Measurements from ENCODE around the gene ANXA4. TPM values are rescaled to one million over a fixed set of nuclear protein-coding genes. Genes with fewer than 3 reads are reported as not detected.

Gene ANXA4
- total RNA-seq, 2 donors from 2014 or later = 258 to 324 TPM

DNA sequence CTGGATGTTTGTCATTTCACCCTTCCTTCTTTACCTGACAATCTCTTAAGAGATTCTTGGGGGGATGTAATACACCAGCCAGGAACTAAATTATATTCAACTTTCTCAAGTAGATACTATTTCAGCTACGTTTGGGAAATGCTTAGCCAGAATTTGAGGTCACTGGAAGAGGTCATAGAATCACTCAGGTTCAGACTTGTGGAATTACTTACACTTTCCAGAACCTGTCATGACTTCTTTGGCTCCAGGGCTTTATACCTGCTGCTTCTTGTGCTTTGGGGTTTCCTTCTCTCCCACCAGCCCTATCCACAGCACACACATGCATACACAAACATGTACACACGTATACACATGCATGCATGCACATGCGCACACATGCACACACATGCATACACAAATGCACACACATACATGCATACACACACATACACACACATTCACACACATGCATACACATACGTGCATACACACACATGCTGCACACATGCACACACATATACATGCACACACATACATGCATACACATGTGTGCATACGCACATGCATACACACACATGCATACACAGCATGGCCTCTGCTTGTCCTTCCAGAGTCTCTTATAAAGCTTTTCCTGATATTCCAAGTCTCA is 23.5 kb upstream of the ANXA4 start:
- no peaks in the 10 kb centered on the region for H3K36me3 ChIP-seq
- H3K27ac ChIP-seq = no peak overlapping the region
- TF ChIP-seq, protein P1, sequence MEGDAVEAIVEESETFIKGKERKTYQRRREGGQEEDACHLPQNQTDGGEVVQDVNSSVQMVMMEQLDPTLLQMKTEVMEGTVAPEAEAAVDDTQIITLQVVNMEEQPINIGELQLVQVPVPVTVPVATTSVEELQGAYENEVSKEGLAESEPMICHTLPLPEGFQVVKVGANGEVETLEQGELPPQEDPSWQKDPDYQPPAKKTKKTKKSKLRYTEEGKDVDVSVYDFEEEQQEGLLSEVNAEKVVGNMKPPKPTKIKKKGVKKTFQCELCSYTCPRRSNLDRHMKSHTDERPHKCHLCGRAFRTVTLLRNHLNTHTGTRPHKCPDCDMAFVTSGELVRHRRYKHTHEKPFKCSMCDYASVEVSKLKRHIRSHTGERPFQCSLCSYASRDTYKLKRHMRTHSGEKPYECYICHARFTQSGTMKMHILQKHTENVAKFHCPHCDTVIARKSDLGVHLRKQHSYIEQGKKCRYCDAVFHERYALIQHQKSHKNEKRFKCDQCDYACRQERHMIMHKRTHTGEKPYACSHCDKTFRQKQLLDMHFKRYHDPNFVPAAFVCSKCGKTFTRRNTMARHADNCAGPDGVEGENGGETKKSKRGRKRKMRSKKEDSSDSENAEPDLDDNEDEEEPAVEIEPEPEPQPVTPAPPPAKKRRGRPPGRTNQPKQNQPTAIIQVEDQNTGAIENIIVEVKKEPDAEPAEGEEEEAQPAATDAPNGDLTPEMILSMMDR (IDR thresholded peaks at IDR 0.05) = no peak
- no peaks in the 10 kb centered on the region for H3K9me3 ChIP-seq
- DNase-seq = no peak
- H3K4me3 ChIP-seq = no peak overlapping the region
- H3K4me1 ChIP-seq = no peaks in the 10 kb centered on the region
- intact Hi-C loops (cut with DNase I) = no loop called here
- H3K9ac ChIP-seq (ENCODE audit: low read depth in 2 of 2, low read length in 2 of 2) = no peak overlapping the region
- no peaks in the 10 kb centered on the region for H3K27me3 ChIP-seq

DNA sequence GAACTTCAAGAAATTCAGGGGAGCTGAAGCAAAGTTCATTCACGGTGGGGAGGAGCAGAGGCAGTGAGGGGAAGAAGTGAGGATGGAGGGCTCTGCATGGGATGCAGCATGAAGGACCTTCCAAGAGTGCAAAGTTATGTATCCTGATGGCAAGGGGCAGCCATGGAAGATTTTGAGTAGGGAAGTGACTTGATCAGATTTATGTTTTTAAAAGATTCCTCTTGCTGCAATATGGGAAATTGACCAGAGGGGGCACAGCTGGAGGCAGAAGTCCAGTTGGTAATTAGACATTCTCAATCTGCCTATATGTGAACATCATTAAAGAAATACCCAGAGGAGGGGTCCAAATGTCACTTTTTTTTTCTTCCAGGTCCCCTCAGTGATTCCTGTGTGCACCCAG is 21.5 kb upstream of the ANXA4 start:
- DNase-seq = no peak
- Histone ChIP-seq H3K4me1 (no peaks in the 10 kb centered on the region), H3K9me3 (no peaks in the 10 kb centered on the region), H3K9ac (ENCODE audit: low read depth in 2 of 2, low read length in 2 of 2) (no peak overlapping the region), H3K27me3 (no peaks in the 10 kb centered on the region), H3K27ac (no peak overlapping the region), H3K36me3 (no peaks in the 10 kb centered on the region), H3K4me3 (no peak overlapping the region)
- intact Hi-C loops (cut with DNase I) = loop anchor here (10.0 kb wide), 1 partner anchor 174 kb away; the partner anchor contains the start of gene SNRNP27
- TF ChIP-seq, protein P1 (IDR thresholded peaks at IDR 0.05) = no peak

DNA sequence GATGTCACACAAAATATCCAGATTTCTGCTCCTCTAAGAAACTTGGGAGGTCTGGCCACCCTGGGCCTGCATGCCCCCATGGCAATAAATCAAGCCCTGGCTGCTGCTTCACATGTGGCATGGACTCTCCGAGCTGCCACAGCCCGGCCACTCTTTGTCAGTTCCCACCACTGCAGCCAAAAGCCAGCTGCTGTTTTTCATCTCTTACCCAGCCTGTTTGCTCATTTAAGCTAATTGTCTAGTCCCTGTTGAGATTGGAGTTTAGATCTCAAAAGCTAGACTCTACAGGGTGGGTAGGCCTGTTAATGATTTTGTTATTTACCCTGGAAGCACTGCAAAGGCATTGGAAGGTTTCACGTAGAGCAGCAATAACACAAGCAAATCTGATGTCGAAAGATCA is 20.9 kb upstream of the ANXA4 start:
- H3K4me1 ChIP-seq = no peaks in the 10 kb centered on the region
- TF ChIP-seq, protein P1 (IDR thresholded peaks at IDR 0.05) = no peak
- H3K4me3 ChIP-seq = no peak overlapping the region
- no peaks in the 10 kb centered on the region for H3K36me3 ChIP-seq
- intact Hi-C loops (cut with DNase I) = loop anchor here (10.0 kb wide), 1 partner anchor 174 kb away; the partner anchor contains the start of gene SNRNP27
- H3K9me3 ChIP-seq = no peaks in the 10 kb centered on the region
- no peak for DNase-seq
- no peaks in the 10 kb centered on the region for H3K27me3 ChIP-seq
- H3K27ac ChIP-seq = no peak overlapping the region
- H3K9ac ChIP-seq (ENCODE audit: low read depth in 2 of 2, low read length in 2 of 2) = no peak overlapping the region

DNA sequence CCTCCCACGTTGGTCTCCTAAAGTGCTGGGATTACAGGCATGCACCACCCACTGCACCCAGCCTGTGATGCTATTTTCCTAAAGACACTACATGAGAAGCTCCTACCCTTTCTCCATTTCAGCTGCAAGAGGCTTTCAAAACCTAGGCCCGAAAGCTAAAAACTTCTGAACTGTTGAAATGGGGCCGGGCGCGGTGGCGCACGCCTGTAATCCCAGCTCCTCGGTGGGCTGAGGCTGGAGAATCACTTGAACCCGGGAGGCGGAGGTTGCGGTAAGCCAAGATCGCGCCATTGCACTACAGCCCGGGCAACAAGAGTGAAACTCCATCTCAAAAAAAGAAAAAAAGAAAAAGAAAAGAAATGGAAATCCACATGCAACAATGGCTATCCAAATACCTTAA is 18.1 kb upstream of the ANXA4 start:
- Histone ChIP-seq H3K4me3 (no peak overlapping the region), H3K27ac (no peak overlapping the region), H3K4me1 (no peaks in the 10 kb centered on the region), H3K27me3 (no peaks in the 10 kb centered on the region), H3K36me3 (no peaks in the 10 kb centered on the region), H3K9ac (ENCODE audit: low read depth in 2 of 2, low read length in 2 of 2) (no peak overlapping the region), H3K9me3 (no peaks in the 10 kb centered on the region)
- intact Hi-C loops (cut with DNase I) = loop anchor here (2.0 to 10.0 kb wide), 2 partner anchors 93 to 171 kb away; partner anchors contain the start of gene SNRNP27
- no peak for DNase-seq
- TF ChIP-seq, protein P1 (IDR thresholded peaks at IDR 0.05) = no peak

DNA sequence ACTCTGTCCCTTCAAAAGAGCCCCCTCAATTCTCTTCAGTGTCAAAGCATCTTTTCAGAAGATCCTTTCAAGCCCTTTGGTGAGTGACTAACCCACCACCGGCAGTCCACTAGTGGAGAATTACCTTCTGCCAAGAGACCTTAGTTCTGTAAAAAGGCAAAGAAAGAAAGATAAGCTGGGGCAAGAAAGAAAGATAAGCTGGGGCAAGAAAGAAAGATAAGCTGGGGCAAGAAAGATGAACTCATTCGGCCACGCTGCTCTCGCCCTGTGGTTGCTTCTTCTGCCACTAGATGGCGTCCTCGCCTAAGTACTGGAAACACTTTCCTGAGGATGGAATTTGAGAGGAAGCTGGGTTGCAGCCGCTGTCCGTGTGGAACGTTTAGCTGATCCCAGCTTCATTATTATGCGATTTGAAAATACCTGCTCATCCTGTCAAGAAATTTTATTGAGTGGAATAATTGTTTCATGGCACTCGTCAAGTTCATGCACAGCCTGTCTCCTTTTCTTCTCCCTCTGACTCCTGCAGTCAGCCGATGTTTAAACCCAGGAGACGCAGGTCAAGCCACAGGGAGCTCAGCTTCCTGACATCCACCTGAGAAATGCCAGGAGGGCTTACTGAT is 17.3 kb upstream of the ANXA4 start:
- H3K27me3 ChIP-seq = no peaks in the 10 kb centered on the region
- intact Hi-C loops (cut with DNase I) = loop anchor here (2.0 to 10.0 kb wide), 2 partner anchors 92 to 170 kb away; partner anchors contain the start of gene SNRNP27
- no peaks in the 10 kb centered on the region for H3K36me3 ChIP-seq
- H3K9ac ChIP-seq (ENCODE audit: low read depth in 2 of 2, low read length in 2 of 2) = peak overlapping the region in 1 of 2 donors; percentile 8
- no peaks in the 10 kb centered on the region for H3K4me1 ChIP-seq
- no peak overlapping the region for H3K4me3 ChIP-seq
- TF ChIP-seq, protein P1 (IDR thresholded peaks at IDR 0.05) = peak; percentile 91
- no peaks in the 10 kb centered on the region for H3K9me3 ChIP-seq
- peak; percentile 96 for DNase-seq
- no peak overlapping the region for H3K27ac ChIP-seq
